HG03354 (cell line): Measurements from ENCODE around the gene CCDC102A.
A peak's percentile ranks its signal among the peaks of the same experiment; 100 is the strongest.

Experiments used
- ATAC-seq: cut with Tn5 transposase; IDR thresholded peaks from one replicate; pipeline ENCODE4 v1.9.1; 2021; ENCODE audit warnings: mild to moderate bottlenecking; ENCODE audit not compliant: unreplicated experiment, poor library complexity, severe bottlenecking

CCDC102A gene

DNA sequence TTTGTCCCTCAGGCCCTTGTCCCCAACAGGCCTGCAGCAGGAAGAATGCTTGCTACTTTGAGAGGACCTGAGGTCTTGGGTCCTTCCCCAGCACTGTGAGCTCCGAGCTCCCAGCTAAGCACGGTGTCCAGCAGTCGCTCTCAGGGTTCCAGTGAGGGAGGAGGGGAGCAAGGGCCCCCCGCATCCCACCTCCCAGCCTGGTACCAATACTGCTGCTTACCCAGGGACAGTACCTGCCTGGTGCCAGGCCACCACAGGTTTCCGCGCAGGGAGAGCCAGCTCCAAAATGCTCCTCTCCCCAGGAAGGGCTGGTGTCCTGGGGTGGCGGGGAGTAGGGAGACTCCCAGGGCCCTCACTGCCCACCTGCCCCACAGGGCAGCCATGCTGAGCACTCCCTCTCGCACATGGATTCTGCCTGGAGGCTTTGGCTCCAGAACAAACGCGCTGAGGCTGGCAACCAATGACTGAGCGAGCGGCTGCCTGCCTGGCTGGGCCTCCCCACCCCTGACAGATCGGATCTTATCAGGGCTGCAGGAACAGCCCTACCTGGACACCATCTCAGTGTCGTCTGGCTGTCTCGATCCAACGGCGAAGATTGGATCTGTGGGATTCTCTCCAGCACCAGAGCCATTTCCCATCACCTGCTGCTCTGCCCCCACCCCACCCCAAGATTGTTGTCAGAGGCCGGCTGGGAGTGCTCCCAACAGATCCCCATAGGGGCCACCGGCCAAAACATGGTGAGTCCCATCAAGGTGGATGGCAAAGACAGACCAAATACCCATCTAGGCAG lies 52.5 kb downstream of the CCDC102A start:
- ATAC-seq = no peak

DNA sequence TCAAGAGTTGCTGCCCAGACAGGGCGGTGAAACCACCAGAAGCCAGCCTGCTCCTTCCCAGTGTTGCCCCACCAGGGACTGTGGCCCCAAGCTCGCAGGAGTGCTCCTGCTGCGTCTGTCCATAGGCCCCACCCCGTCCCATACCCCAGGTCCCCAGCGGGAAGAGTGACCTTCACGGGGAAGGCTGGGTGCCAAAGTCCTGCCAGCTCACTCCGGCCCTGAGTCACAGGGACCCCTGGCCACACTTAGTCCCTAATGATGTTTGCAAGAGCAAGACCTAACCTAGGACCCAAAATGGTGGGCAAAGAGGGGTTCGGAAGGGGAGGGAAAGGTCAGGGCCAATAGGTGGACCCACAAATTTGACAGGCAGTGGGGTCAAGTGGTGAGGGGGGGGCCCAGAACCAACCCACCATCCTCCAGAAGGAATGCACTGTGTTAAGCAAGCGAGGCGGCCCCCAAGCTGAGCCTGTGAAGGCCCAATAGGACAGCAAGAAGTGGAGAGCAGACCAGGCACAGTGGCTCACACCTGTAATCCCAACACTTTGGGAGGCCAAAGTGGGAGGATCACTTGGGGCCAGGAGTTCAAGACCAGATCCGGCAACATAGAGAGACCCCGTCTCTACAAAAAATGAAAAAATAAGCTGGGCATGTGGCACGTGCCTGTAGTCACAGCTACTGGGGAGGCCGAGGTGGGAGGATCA lies 53.4 kb downstream of the CCDC102A start:
- ATAC-seq = no peak

DNA sequence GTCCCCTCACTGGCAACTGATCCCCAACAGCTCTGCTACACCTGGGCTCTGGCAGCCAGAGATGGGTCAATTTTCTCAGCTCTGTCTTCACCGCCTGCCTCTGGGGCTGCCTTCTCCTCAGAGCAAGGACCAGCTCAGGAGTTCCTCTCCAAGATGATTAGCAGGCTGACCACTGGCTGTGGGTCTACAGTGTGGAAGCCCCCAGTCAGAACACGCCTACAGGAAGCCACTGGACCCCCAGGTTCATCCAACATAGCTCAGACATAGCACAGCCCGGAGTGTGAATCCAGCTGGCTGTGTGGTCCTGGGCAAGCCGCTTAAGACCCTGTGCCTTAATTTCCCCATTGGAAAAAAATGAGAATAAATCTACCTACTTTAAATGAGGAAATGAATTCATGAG lies 55.0 kb downstream of the CCDC102A start:
- no peak for ATAC-seq

DNA sequence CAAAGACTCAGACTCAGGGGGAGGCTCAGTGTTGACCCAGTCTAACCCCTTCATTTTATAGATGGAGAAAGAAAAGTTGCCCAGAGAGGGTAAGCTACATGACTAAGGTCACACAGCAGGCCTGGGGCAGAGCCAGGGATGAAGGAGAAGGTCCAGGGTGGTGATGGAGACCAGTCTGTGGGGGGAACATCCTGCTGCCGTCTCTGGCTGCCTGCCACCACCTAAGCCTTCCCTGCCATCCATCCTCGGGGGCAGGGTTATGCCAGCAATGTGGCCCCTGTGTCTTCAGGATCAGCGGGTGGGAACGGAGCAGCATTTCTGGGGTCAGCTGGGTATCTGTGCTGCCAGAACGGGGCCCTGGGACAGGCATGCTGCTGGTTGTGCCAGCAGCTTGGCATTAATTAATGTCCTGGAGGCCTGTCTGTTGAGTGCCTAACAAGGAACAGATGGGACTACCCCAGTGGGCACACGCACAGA lies 55.6 kb downstream of the CCDC102A start:
- ATAC-seq = no peak

DNA sequence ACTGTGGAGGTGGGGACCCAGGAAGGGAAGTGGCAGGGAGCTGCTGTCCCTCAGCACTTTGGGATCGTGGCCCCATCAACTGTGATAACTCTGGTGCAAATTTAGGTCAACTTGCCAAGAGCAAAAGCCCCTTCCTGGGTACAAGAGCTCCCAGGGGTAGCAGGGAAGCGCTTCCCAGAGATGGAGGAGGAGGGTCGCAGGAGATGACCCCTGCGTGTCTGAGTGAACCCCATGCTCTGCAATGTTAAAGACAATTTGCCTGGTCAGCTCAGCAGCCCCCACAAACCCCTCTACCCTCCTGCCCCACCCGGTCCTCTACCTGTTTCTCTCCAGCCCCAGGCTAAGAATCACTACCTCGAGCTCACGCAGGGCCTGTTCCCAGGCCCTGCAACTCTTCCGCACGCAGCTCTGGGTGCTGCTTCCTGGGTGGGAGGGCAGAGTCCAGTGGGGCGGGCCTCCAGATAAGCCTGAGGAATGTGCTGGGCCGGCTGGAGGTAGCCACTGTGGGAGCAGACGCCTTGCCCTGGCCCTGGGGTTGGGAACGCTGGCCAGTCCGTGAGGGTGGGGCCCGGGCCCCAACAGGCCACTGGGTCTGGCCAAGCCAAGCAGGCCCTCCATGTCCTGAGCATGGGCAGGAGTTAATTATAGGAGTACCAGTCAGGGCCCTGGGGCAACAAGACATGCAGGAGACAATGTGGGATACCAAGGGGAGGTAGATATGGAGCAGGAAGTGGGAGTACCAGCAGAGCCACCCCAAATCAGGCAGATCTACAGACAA lies 56.2 kb downstream of the CCDC102A start:
- no peak for ATAC-seq

DNA sequence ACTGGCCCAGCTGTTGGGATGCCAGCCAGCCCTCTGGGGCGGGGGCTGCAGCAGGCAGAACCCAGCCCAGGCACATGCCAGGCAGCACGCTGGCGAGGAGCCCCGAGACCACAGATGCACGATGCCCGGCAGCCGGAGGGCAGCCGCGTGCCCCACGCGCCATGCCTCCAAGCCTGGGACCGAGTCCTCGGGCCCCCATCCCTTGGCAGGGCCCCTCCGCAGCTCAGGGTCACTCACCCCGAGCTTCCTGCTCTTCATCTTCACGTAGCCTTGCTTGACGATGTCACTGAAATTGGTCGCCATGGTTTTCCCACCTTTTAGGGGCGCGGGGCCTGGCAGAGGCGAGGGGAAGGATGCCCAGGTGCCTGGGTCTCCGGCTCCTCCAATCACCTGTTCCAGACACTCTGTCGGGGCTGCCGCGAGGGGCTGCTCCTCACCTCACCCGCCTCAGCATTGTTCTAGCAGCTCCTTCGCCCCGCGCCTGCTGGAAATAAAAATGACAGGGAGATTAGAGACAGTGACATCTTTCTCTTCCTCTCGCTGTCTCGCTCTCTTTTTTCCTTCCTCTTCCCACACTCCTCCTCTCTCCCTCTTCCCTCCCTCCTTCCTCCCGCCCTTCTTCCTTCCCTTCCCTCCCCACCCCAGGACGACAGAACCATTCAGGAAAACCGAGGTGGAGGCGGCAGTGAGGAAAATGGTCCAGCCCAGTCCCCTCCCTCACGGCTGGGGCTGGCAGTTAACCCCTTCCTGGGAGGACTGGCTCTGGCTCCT lies 57.0 kb downstream of the CCDC102A start:
- ATAC-seq = no peak

DNA sequence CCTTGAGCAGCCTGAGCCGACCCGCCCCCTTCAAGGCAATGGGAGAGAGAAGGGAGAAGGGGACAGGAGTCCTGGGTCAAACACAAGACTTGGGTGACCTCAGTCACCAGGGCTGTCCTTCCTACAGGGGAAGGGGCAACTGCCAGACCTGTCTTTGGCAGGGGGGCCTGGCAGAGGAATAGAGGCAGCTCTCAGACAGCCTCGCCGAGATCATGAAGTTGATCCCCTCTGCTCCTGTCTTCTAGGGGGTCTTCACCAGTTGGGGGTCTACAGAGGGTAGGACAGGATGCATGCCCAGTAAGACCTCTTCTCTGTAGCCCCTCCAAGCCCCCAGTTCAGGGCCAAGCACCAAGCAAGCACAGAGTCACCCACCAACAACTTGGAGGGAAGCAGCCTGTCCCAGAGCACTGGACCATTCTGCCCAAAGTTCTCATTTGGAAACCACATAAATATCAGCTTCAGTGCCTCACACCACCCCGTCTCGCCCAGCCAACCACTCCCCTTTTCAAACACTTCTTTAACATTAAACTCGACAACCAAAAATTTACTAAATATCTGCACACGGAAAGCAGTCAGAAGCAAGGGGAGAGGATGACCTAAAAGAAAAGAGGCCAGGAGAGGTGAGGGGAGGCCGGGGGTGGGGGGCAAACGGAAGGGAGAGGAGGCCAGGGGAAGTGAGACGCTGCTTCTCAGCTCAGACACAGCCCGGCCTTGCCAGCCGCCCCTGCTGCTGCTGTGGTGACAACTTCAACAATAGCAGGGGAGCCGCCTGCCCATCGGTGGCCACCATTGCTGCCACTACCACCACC lies 57.8 kb downstream of the CCDC102A start:
- ATAC-seq = no peak

DNA sequence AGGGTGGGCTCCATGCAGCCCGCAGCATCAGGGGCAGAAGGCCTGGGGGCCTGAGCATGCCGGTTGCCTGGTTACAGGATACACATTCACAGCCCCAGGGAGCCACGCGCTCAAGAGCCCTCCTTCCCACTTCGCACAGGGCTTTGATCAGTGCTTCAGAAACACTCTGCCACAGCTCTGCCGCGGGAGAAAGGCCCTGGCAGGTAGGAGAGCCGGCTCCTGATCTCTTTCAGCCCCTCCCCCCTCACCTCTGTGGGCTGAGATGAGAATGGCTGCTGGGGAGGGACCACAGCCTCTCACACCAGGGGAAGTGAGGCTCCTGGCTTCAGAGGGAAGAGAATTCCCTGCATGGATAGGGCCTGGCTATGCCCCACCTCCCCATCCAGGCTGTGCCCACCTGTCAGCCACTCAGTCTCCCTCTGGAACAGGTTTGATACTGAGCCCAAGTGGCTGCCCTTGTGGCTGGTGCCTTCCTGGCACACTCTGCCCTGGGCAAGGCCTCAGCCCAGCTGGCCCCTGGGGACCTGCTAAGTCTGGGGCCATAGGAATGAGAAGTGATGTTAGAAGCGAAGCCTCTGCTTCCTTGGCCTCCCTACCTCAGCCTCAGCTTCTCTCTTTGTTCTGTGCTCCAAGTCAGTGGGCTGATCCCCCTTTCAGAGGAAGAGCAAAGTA lies 58.7 kb downstream of the CCDC102A start:
- no peak for ATAC-seq

DNA sequence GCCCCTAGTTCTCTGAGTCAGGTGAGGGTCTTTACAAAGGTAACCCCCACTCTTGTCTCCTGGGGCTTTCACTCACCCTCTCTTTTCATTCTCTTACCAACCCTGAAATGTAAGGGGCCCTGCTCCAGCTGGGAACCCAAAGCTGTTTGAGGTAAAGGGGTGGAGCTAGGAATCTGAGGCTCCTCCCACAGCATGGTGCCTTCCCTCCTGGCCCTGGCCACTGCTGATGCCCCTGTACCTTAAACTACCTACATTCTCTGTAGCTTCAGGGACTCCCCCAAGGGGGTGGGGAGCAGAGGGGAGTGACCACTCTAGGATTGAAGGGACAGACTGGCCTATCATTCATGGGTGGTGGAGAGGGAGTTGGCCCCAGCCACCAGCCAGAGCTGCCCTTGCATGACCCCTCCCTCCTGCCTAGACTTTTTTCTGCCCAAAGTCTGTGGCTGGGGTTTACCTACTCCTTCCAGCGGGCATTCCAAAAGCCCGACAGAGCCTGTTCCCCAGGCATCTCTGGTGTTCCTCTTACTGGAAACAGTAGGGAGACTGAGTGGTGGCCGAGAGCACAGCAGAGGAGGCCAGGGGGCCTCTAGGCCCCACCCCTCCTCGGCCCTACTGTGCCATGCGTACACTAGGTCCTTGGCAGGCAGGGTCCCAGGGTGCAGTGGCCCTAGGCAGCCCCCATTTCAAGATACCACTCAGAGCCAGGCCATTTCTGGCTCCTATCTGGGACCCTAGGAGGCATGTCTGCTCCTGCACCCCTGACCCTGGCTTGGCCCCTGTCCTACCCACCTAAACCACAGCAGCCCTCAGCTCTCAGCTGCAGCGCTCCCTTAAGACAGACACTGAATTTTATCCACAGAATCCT lies 59.6 kb downstream of the CCDC102A start:
- ATAC-seq = no peak

DNA sequence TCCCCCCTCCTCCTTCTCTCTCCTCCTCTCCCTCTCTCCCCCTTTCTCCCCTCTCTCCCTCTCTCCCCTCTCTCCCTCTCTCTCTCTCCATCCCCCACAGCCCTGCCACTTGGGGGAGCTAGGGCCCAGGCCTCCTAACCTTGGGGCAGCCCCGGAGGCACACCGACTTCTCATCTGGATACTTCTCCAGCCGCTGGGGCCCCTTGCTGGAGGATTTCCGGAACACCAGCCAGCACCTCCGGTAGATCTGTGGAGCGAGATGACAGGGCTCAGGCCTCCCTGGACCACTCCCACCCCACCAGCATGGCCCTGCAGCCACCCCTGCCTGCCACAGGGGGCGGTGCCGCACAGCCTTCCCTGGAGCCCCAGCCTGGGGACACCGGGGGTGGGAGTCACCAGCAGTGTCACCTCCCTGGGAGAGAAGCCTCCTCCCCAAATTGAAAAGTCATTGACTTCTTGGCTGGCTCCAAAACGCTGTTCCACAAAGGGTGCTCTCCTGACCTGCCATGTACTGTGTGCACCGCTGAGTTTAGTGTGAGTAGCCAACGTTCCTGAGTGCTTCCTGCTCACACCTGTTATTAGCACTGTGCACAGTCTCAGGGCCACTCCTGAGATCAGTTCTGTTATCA lies 60.5 kb downstream of the CCDC102A start:
- ATAC-seq = peak; percentile 98

DNA sequence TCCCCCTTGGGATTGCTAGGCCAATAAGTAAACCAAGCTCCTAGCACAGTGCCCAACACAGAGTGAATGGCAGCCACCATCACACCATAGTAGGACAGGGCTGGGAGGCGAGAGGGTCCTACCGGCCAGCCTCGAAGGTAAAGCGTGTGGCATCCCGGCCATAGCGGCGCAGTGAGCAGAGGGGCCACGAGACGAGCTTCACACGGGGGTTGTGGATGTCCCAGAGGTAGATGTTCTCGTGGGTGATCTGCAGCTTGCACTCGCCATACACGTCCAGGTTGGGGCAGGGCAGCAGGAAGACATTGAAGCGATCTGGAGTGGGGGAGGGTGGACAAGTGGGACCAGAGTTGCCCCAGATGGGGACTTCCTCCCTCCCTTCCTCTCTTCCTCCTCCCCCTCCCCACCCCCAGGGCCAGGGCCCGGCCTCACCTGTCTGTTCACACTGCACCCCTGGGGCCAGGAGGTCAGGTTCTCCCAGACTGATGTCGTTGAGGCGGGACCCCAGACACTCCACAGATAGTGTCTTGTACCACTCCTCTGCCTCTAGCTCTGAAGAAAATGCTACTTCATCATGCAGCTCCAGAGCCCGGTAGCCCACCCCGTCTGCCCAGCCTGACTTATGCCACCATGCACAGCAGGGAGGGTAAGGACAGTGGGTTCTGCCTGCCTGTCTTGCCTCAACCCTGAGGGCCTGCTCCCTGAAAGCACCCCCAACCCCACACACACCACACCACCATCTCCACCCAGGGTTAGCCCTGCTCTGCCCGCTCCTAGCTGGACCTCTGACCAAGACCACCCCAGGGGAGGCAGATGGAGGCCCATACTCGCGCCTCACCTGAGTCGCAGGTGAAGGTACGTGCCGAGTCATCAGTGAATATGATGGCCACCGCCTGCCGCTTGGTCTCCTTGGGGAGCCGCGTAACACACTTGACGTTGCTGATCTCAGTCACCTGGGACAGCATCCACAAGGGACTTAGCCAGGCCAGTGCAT lies 61.4 kb downstream of the CCDC102A start:
- ATAC-seq = no peak

DNA sequence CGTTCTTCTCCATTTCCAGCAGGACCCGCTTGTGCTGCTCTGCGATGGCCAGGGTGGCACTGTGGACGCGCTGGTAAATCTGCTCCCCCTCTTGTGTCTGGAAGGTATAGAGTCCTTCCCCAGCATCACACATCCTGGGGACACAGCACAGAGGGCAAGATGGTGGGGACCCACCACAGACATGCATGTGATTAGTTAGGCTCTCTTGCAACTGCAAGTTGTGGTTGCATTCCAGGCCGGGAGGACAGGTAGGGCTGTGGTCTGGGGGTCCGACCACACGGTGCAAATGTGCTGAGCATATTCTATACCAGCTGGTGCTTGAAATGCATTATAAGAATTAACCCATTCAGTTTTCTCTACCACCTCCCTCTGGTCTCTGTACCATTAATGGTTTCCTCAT lies 62.5 kb downstream of the CCDC102A start:
- no peak for ATAC-seq

DNA sequence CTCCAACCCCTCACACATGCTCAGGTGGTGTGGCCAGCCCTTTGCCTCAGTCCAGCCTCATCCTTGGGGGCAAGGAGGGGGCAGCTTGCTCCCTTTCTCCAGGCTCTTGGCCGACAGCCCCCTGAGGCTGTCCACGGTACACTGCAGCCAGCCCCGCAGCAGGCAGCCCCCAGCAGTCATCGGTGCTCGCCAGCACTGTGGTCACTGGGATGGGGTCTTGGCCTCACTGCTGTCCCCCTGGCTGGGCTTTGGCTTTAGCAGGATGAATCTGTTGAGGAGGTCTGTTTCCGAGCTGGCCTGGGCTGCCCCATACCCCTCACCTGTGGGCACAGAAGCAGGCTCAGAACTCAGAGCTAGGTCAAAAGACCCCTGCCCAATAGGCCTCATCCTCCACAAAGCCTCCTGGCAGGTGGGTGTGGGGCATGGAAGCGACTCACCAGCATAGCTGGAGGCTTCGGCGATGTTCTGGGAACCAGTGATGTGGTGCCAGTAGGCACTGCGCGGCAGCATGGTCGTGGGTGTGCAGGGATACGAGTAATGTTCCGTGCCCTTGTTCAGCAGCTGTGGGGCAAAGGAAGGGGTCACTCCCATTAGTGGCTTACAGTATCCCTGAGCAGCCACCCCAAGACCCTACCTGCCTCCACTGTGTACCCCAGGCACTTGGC lies 63.1 kb downstream of the CCDC102A start:
- no peak for ATAC-seq

DNA sequence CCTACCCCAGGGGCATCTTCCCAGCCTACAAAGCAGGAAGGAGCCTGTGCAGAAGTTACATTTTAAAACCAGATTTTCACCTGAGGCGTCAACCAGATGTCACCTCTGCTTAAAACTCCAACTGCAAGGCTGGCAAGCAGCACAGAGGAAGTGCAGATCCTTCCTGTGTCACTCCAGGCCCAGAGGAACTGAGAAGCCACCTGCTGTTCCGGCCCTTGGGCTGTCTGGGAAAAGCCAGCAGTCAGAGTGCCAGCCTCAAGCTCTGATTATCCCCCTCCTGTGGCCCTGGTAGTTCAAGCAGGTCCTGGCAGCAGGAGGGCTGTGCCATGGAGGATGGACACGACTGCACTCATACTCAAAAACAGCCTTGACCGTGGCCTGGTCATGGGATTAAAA lies 63.7 kb downstream of the CCDC102A start:
- ATAC-seq = no peak

DNA sequence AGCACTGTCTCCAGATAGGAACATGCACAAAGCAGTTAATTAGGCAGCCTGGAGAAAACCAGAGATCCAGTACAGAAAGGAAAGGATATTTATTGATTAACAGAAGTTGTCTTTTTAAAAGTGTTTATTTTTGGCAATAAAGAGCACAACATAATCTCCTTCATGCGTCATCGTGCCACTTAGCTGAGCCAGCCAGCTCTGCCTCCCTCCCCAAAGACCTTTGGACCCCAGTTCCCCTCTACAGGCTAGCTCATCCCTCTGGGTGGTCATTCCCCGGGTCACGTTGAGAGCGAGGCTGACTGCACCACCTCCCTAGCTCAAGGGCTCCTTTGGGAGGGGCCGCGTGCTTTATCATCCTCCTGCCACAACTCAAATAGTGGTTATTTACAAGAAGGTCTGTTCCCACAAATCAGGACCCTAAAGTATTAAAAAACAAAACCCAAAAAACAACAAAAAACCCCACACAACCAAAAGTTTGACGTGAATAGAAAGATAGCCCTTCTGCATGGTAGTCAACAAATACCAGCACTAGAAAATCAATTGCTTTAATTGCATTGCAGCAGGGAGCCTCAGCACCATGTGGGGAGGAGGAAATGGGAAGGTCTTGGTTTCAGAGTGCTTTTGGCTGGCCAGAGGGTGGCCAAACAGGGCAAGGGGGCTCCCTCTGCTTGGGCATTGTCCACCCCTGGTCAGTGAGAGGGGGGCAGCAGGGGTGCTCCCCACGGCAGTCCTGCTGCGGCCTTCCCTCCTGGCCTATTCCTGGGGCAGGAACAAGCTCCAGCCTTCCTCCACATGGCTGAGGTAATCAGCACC lies 64.3 kb downstream of the CCDC102A start:
- ATAC-seq = no peak
